HCT116 (cell line): Measurements from ENCODE around the gene PRR16. TPM values are rescaled to one million over a fixed set of nuclear protein-coding genes. Genes with fewer than 3 reads are reported as not detected.

Experiments
- ATAC-seq: fragments of 200-7000 bp; cut with Tn5 transposase; 2 replicates; pipeline ENCODE4 v1.9.1; 2020; ENCODE audit warnings: mild to moderate bottlenecking, moderate library complexity
- BruUV-seq: library from RNA; stranded (reverse); fragments of 400-500 nt; replicated peaks from 2 replicates; lab custom pipeline; 2021; lab: Mats Ljungman, UMichigan
- CTCF ChIA-PET: fragments of 300-600 bp; sonication (Branson Sonifier 250); formaldehyde crosslinking; loops from one replicate; lab custom pipeline; 2021; ENCODE audit warnings: antibody characterized with exemption; lab: Charles Lee
- POLR2A ChIA-PET: fragments of 300-600, 350-600 bp; sonication (Branson Sonifier 250); formaldehyde crosslinking; loops from one replicate; lab custom pipeline; 2021; ENCODE audit warnings: antibody characterized with exemption; lab: Charles Lee
- RAD21 ChIA-PET, 2 experiments: fragments of 300-600 bp; sonication (Branson Sonifier 250); formaldehyde crosslinking; loops; one replicate each; lab custom pipeline; 2023; ENCODE audit warnings: low total read pairs in 2 of 2; ENCODE audit not compliant: uncharacterized antibody in 2 of 2, unreplicated experiment in 2 of 2, low non-redundant PET in 1 of 2; lab: Charles Lee
- DNase-seq: peaks from one replicate; pipeline ENCODE4 v3.0.0-alpha.2; 2010; ENCODE audit warnings: low read depth, low spot score
- H2AFZ ChIP-seq: fragments of 200-600 bp; shearing (Covaris generic), sonication (generic); 2 replicates; pipeline ENCODE4 v1.6.1; 2017; ENCODE audit warnings: low read depth, mixed run types, mixed read lengths, antibody characterized with exemption, low read length; ENCODE audit not compliant: poor library complexity, severe bottlenecking
- H3K27ac ChIP-seq: 2 replicates; pipeline ENCODE4 v1.5.1; 2012; ENCODE audit warnings: low read depth, low read length
- H3K27me3 ChIP-seq: fragments of 200-600 bp; sonication (generic); 2 replicates; pipeline ENCODE4 v1.6.1; 2016; ENCODE audit warnings: mixed run types, low read length, mixed read lengths; ENCODE audit not compliant: insufficient read depth
- H3K36me3 ChIP-seq, 2 experiments: fragments of 200-500 bp in 1 of 2; fragments of 200-600 bp in 1 of 2; sonication (Bioruptor generic) in 1 of 2; sonication (generic) in 1 of 2; 2 replicates each; pipeline versions ENCODE4 v1.5.1 to v1.6.1; 2014 to 2016; ENCODE audit warnings: low read length in 2 of 2, inconsistent platforms in 1 of 2, mixed read lengths in 1 of 2, mixed run types in 1 of 2; ENCODE audit not compliant: insufficient read depth in 2 of 2, control insufficient read depth in 1 of 2
- H3K4me1 ChIP-seq, 2 experiments: fragments of 200-600 bp in 1 of 2; sonication (generic) in 1 of 2; 2 replicates each; pipeline versions ENCODE4 v1.5.1 to v1.6.1; 2012 to 2017; ENCODE audit warnings: low read length in 2 of 2, inconsistent platforms in 1 of 2, mild to moderate bottlenecking in 1 of 2, mixed read lengths in 1 of 2, mixed run types in 1 of 2, moderate library complexity in 1 of 2; ENCODE audit not compliant: insufficient read depth in 2 of 2, control insufficient read depth in 1 of 2
- H3K4me2 ChIP-seq: fragments of 200-600 bp; sonication (generic); 2 replicates; pipeline ENCODE4 v1.6.1; 2017; ENCODE audit warnings: mixed run types, low read length, mixed read lengths
- H3K4me3 ChIP-seq, 2 experiments: fragments of 200-600 bp in 1 of 2; sonication (generic) in 1 of 2; replicated peaks in 1 of 2; 2 replicates each; pipeline ENCODE4 v1.5.1; 2011 to 2016; ENCODE audit warnings: low read length in 2 of 2, control low read depth in 1 of 2, low read depth in 1 of 2, mild to moderate bottlenecking in 1 of 2, mixed read lengths in 1 of 2, mixed run types in 1 of 2
- H3K79me2 ChIP-seq: fragments of 200-600 bp; sonication (generic); 2 replicates; pipeline ENCODE4 v1.6.1; 2017; ENCODE audit warnings: mild to moderate bottlenecking, mixed run types, low read length, moderate library complexity, mixed read lengths; ENCODE audit not compliant: insufficient read depth
- H3K9ac ChIP-seq: fragments of 200-600 bp; sonication (generic); 2 replicates; pipeline ENCODE4 v1.6.1; 2016; ENCODE audit warnings: low read length, mixed read lengths
- H3K9me2 ChIP-seq: fragments of 200-600 bp; sonication (generic), shearing (Covaris generic); 2 replicates; pipeline ENCODE4 v1.6.1; 2017; ENCODE audit warnings: mixed run types, mild to moderate bottlenecking, moderate library complexity; ENCODE audit not compliant: insufficient read depth
- H3K9me3 ChIP-seq, 2 experiments: fragments of 200-500 bp in 1 of 2; fragments of 200-600 bp in 1 of 2; sonication (Bioruptor generic) in 1 of 2; sonication (generic) in 1 of 2; 2 replicates each; pipeline ENCODE4 v1.6.1; 2014 to 2017; ENCODE audit warnings: low read length in 2 of 2, mixed read lengths in 2 of 2, inconsistent platforms in 1 of 2, low read depth in 1 of 2, mild to moderate bottlenecking in 1 of 2, mixed run types in 1 of 2, moderate library complexity in 1 of 2; ENCODE audit not compliant: control insufficient read depth in 1 of 2, insufficient read depth in 1 of 2
- H4K20me1 ChIP-seq: fragments of 200-600 bp; sonication (generic), shearing (Covaris generic); 2 replicates; pipeline ENCODE4 v1.6.1; 2017; ENCODE audit warnings: mixed run types, mild to moderate bottlenecking, moderate library complexity; ENCODE audit not compliant: insufficient read depth
- CBX3 ChIP-seq: IDR thresholded peaks from 2 replicates; pipeline ENCODE4 v1.6.1; 2012; ENCODE audit warnings: low read depth
- CEBPB ChIP-seq: IDR thresholded peaks from 2 replicates; pipeline ENCODE4 v1.6.1; 2012; ENCODE audit warnings: low read depth
- EGR1 ChIP-seq: IDR thresholded peaks from 2 replicates; pipeline ENCODE4 v1.6.1; 2012; ENCODE audit warnings: low read depth
- EZH2phosphoT487 ChIP-seq: fragments of 200-600 bp; IDR thresholded peaks from 2 replicates; pipeline ENCODE4 v1.6.1; 2018; ENCODE audit warnings: antibody characterized with exemption, borderline replicate concordance
- POLR2A ChIP-seq: IDR thresholded peaks from 2 replicates; pipeline ENCODE4 v1.7.0; 2011; ENCODE audit warnings: borderline replicate concordance; ENCODE audit not compliant: insufficient read depth, insufficient read length; ENCODE audit errors: extremely low read depth
- POLR2AphosphoS5 ChIP-seq: IDR thresholded peaks from 2 replicates; pipeline ENCODE4 v1.6.1; 2011; ENCODE audit warnings: mild to moderate bottlenecking, low read depth, low read length, moderate library complexity
- SIN3A ChIP-seq: IDR thresholded peaks from 2 replicates; pipeline ENCODE4 v1.6.1; 2012; ENCODE audit warnings: low read depth
- SP1 ChIP-seq: IDR thresholded peaks from 2 replicates; pipeline ENCODE4 v1.6.1; 2012; ENCODE audit warnings: low read depth
- SRF ChIP-seq: IDR thresholded peaks from 2 replicates; pipeline ENCODE4 v1.6.1; 2012; ENCODE audit warnings: low read depth
- TCF7L2 ChIP-seq: IDR thresholded peaks from 2 replicates; pipeline ENCODE4 v1.7.0; 2011; ENCODE audit warnings: borderline replicate concordance, inconsistent platforms; ENCODE audit not compliant: insufficient read depth, insufficient read length; ENCODE audit errors: extremely low read depth
- ZFX ChIP-seq: fragments of 450-650 bp; IDR thresholded peaks from 2 replicates; pipeline ENCODE4 v1.6.1; 2017
- ZNF274 ChIP-seq: fragments of 200-500 bp; sonication (Bioruptor generic); IDR thresholded peaks from 2 replicates; pipeline ENCODE4 v1.6.1; 2014; ENCODE audit warnings: mild to moderate bottlenecking, low read depth, low read length, inconsistent platforms
- intact Hi-C: fragments of 100-400 bp; cut with micrococcal nuclease; formaldehyde crosslinking; loops from 2 replicates; pipeline ENCODE4 v1.10.0; 2022
- total RNA-seq: library from RNA; stranded (reverse); gene quantifications from one replicate; pipeline ENCODE4 v1.2.1, GENCODE V29; 2021; ENCODE audit not compliant: unreplicated experiment
- TF ChIP-seq, protein P1 (sequence below): IDR thresholded peaks from 2 replicates; pipeline ENCODE4 v1.6.1; 2012; ENCODE audit warnings: low read depth
- TF ChIP-seq, protein P2 (sequence below): IDR thresholded peaks from 2 replicates; pipeline ENCODE4 v1.6.1; 2012
- TF ChIP-seq, protein P3 (sequence below), 3 experiments: fragments of 200-600 bp in 1 of 3; sonication (generic) in 1 of 3; IDR thresholded peaks in 2 of 3; conservative IDR thresholded peaks in 1 of 3; 2 replicates each; pipeline ENCODE4 v1.5.1; 2012 to 2017; ENCODE audit warnings: low read depth in 2 of 3, low read length in 2 of 3, antibody characterized with exemption in 1 of 3, borderline replicate concordance in 1 of 3, control low read depth in 1 of 3, mild to moderate bottlenecking in 1 of 3, mixed read lengths in 1 of 3, mixed run types in 1 of 3, moderate library complexity in 1 of 3; ENCODE audit not compliant: insufficient read depth in 1 of 3
- TF ChIP-seq, protein P4 (sequence below): IDR thresholded peaks from 2 replicates; pipeline ENCODE4 v1.6.1; 2011; ENCODE audit warnings: mild to moderate bottlenecking, low read length, moderate library complexity; ENCODE audit not compliant: insufficient replicate concordance; ENCODE audit errors: extremely low read depth

The PRR16 gene
- total RNA-seq, 1 experiment from 2014 or later = 0.42 TPM

- no peak overlapping the region for H3K4me3 ChIP-seq
- no TSS peak for BruUV-seq
- POLR2A ChIA-PET = no interaction called here
- no peaks in the 10 kb centered on the region for H3K9me3 ChIP-seq
- ATAC-seq = no peak
- no peaks in the 10 kb centered on the region for H3K79me2 ChIP-seq
- TF ChIP-seq ZFX (no peak), CEBPB (no peak), CBX3 (no peak), SP1 (no peak), TCF7L2 (no peak), SRF (no peak), EGR1 (no peak), POLR2AphosphoS5 (no peak), POLR2A (no peak), SIN3A (no peak), ZNF274 (no peak), EZH2phosphoT487 (no peak)
- TF ChIP-seq, protein P1, sequence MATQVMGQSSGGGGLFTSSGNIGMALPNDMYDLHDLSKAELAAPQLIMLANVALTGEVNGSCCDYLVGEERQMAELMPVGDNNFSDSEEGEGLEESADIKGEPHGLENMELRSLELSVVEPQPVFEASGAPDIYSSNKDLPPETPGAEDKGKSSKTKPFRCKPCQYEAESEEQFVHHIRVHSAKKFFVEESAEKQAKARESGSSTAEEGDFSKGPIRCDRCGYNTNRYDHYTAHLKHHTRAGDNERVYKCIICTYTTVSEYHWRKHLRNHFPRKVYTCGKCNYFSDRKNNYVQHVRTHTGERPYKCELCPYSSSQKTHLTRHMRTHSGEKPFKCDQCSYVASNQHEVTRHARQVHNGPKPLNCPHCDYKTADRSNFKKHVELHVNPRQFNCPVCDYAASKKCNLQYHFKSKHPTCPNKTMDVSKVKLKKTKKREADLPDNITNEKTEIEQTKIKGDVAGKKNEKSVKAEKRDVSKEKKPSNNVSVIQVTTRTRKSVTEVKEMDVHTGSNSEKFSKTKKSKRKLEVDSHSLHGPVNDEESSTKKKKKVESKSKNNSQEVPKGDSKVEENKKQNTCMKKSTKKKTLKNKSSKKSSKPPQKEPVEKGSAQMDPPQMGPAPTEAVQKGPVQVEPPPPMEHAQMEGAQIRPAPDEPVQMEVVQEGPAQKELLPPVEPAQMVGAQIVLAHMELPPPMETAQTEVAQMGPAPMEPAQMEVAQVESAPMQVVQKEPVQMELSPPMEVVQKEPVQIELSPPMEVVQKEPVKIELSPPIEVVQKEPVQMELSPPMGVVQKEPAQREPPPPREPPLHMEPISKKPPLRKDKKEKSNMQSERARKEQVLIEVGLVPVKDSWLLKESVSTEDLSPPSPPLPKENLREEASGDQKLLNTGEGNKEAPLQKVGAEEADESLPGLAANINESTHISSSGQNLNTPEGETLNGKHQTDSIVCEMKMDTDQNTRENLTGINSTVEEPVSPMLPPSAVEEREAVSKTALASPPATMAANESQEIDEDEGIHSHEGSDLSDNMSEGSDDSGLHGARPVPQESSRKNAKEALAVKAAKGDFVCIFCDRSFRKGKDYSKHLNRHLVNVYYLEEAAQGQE = no peak
- TF ChIP-seq, protein P2, sequence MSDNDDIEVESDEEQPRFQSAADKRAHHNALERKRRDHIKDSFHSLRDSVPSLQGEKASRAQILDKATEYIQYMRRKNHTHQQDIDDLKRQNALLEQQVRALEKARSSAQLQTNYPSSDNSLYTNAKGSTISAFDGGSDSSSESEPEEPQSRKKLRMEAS = no peak
- TF ChIP-seq, protein P3, sequence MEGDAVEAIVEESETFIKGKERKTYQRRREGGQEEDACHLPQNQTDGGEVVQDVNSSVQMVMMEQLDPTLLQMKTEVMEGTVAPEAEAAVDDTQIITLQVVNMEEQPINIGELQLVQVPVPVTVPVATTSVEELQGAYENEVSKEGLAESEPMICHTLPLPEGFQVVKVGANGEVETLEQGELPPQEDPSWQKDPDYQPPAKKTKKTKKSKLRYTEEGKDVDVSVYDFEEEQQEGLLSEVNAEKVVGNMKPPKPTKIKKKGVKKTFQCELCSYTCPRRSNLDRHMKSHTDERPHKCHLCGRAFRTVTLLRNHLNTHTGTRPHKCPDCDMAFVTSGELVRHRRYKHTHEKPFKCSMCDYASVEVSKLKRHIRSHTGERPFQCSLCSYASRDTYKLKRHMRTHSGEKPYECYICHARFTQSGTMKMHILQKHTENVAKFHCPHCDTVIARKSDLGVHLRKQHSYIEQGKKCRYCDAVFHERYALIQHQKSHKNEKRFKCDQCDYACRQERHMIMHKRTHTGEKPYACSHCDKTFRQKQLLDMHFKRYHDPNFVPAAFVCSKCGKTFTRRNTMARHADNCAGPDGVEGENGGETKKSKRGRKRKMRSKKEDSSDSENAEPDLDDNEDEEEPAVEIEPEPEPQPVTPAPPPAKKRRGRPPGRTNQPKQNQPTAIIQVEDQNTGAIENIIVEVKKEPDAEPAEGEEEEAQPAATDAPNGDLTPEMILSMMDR (IDR thresholded peaks at IDR 0.05 in 2 of 3, conservative IDR thresholded peaks at IDR 0.05 in 1 of 3; ENCODE audit: borderline replicate concordance in 1 of 3, insufficient read depth in 1 of 3, low read depth in 2 of 3, low read length in 2 of 3) = no peak
- TF ChIP-seq, protein P4, sequence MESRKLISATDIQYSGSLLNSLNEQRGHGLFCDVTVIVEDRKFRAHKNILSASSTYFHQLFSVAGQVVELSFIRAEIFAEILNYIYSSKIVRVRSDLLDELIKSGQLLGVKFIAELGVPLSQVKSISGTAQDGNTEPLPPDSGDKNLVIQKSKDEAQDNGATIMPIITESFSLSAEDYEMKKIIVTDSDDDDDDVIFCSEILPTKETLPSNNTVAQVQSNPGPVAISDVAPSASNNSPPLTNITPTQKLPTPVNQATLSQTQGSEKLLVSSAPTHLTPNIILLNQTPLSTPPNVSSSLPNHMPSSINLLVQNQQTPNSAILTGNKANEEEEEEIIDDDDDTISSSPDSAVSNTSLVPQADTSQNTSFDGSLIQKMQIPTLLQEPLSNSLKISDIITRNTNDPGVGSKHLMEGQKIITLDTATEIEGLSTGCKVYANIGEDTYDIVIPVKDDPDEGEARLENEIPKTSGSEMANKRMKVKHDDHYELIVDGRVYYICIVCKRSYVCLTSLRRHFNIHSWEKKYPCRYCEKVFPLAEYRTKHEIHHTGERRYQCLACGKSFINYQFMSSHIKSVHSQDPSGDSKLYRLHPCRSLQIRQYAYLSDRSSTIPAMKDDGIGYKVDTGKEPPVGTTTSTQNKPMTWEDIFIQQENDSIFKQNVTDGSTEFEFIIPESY = no peak
- H3K36me3 ChIP-seq = no peaks in the 10 kb centered on the region
- no peaks in the 10 kb centered on the region for H3K9me2 ChIP-seq
- CTCF ChIA-PET = no interaction called here
- H2AFZ ChIP-seq = no peak overlapping the region
- H3K4me1 ChIP-seq = no peaks in the 10 kb centered on the region
- RAD21 ChIA-PET = no interaction called here
- no peak overlapping the region for H3K9ac ChIP-seq
- H4K20me1 ChIP-seq = no peaks in the 10 kb centered on the region
- intact Hi-C loops = no loop called here
- no peaks in the 10 kb centered on the region for H3K27me3 ChIP-seq
- H3K27ac ChIP-seq = no peak overlapping the region
- no peak for DNase-seq
- no peak overlapping the region for H3K4me2 ChIP-seq
These were observed 242.8 kb downstream of the PRR16 start for GRCh38 chr5:120706877-120707276.
